ENCODE results near the gene TPRX1.

The TPRX1 gene

DNA sequence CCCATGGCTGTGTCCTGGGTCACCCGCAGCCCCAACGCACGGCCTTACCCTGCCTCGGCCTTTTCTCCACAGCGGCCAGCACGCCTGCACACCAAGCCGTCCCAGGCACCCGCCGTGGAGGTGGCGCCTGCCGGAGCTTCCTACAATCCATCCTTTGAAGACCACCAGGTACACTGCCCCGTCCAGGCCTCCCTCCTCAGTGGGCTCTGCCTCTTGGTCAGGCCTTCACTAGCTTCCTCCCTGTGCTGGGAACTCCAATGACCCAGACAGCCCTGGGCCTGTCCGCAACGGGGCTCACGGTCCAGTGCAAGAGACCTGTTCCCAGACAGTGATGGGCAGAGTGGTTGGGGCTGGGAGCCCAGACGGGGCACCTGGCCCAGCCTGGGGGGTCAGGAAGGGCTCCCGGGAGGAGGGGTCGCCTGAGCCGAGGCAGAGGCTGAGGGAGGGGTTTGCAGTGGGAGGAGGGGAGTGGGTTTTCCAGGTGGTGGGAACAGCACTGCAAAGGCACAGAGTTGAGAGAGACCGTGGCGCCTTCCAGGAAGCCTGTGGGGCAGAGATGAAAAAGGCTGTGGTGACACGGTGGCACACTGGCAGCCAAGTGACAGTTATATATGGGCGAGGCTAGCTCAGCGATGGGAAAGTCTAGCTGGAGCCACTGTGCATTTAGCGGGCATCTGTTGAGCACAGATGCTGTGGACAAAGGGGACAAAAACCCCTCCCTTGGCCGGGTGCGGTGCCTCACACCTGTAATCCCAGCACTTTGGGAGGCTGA lies 51.7 kb downstream of the TPRX1 start:
- CTCF ChIA-PET: interaction anchor here (1.1 to 1.6 kb wide), 5 partner anchors 13 to 45 kb away, joined by 3 to 5 read pairs (median 4); partner anchors contain the start of gene EHD2
- POLR2A ChIA-PET: interaction anchor here (0.6 to 1.1 kb wide), 2 partner anchors 12 to 25 kb away, joined by 3 to 11 read pairs; no protein-coding TSS in a partner anchor
- no peak for TF ChIP-seq ZNF311 (tag by site-specific recombination; IDR thresholded peaks at IDR 0.05; ENCODE audit: borderline replicate concordance)
- TF ChIP-seq ZNF664 (tag by site-specific recombination; IDR thresholded peaks at IDR 0.05): no peak
- no peak for TF ChIP-seq TCF7L2 (IDR thresholded peaks at IDR 0.05; ENCODE audit: borderline replicate concordance, low read depth, low read length)
- TF ChIP-seq, protein P1, sequence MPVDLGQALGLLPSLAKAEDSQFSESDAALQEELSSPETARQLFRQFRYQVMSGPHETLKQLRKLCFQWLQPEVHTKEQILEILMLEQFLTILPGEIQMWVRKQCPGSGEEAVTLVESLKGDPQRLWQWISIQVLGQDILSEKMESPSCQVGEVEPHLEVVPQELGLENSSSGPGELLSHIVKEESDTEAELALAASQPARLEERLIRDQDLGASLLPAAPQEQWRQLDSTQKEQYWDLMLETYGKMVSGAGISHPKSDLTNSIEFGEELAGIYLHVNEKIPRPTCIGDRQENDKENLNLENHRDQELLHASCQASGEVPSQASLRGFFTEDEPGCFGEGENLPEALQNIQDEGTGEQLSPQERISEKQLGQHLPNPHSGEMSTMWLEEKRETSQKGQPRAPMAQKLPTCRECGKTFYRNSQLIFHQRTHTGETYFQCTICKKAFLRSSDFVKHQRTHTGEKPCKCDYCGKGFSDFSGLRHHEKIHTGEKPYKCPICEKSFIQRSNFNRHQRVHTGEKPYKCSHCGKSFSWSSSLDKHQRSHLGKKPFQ (tag by site-specific recombination; IDR thresholded peaks at IDR 0.05): no peak
- TF ChIP-seq ZNF155 (tag by site-specific recombination; IDR thresholded peaks at IDR 0.05): no peak
- TF ChIP-seq ZNF37A (tag by site-specific recombination; IDR thresholded peaks at IDR 0.05): no peak
- TF ChIP-seq ZNF2 (tag by site-specific recombination; IDR thresholded peaks at IDR 0.05): no peak
- TF ChIP-seq ZNF146 (tag by site-specific recombination; IDR thresholded peaks at IDR 0.05): no peak
- no peak for TF ChIP-seq ZNF501 (tag by site-specific recombination; IDR thresholded peaks at IDR 0.05)
- TF ChIP-seq, protein P2, sequence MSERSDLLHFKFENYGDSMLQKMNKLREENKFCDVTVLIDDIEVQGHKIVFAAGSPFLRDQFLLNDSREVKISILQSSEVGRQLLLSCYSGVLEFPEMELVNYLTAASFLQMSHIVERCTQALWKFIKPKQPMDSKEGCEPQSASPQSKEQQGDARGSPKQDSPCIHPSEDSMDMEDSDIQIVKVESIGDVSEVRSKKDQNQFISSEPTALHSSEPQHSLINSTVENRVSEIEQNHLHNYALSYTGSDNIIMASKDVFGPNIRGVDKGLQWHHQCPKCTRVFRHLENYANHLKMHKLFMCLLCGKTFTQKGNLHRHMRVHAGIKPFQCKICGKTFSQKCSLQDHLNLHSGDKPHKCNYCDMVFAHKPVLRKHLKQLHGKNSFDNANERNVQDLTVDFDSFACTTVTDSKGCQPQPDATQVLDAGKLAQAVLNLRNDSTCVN (tag by site-specific recombination; optimal IDR thresholded peaks at IDR 0.05): no peak
- no peak for TF ChIP-seq ZNF555 (tag by site-specific recombination; conservative IDR thresholded peaks at IDR 0.05)
- TF ChIP-seq, protein P3, sequence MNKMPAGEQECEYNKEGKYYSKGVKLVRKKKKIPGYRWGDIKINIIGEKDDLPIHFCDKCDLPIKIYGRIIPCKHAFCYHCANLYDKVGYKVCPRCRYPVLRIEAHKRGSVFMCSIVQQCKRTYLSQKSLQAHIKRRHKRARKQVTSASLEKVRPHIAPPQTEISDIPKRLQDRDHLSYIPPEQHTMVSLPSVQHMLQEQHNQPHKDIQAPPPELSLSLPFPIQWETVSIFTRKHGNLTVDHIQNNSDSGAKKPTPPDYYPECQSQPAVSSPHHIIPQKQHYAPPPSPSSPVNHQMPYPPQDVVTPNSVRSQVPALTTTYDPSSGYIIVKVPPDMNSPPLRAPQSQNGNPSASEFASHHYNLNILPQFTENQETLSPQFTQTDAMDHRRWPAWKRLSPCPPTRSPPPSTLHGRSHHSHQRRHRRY (tag by site-specific recombination; IDR thresholded peaks at IDR 0.05): no peak
- TF ChIP-seq ZNF132 (tag by site-specific recombination; IDR thresholded peaks at IDR 0.05; ENCODE audit: borderline replicate concordance): no peak
- TF ChIP-seq ZNF48 (tag by site-specific recombination; IDR thresholded peaks at IDR 0.05): no peak
- TF ChIP-seq YY2 (tag by site-specific recombination; IDR thresholded peaks at IDR 0.05): no peak
- no peak for TF ChIP-seq ZBTB17 (tag by site-specific recombination; IDR thresholded peaks at IDR 0.05)
- TF ChIP-seq, protein P4, sequence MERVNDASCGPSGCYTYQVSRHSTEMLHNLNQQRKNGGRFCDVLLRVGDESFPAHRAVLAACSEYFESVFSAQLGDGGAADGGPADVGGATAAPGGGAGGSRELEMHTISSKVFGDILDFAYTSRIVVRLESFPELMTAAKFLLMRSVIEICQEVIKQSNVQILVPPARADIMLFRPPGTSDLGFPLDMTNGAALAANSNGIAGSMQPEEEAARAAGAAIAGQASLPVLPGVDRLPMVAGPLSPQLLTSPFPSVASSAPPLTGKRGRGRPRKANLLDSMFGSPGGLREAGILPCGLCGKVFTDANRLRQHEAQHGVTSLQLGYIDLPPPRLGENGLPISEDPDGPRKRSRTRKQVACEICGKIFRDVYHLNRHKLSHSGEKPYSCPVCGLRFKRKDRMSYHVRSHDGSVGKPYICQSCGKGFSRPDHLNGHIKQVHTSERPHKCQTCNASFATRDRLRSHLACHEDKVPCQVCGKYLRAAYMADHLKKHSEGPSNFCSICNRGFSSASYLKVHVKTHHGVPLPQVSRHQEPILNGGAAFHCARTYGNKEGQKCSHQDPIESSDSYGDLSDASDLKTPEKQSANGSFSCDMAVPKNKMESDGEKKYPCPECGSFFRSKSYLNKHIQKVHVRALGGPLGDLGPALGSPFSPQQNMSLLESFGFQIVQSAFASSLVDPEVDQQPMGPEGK (tag by site-specific recombination; IDR thresholded peaks at IDR 0.05): no peak
- no peak for TF ChIP-seq YY1 (tag by site-specific recombination; IDR thresholded peaks at IDR 0.05)
- TF ChIP-seq ZNF561 (tag by site-specific recombination; IDR thresholded peaks at IDR 0.05; ENCODE audit: borderline replicate concordance): no peak
- TF ChIP-seq ZBTB20 (tag by site-specific recombination; IDR thresholded peaks at IDR 0.05): no peak
- no peaks in the 10 kb centered on the region for H3K9me3 ChIP-seq (ENCODE audit: control insufficient read depth, insufficient read depth, low read depth, low read length)
- no peaks in the 10 kb centered on the region for H3K4me1 ChIP-seq (ENCODE audit: control insufficient read depth, insufficient read depth, low read length)
- H3K4me3 ChIP-seq (ENCODE audit: low read depth, low read length): no peak overlapping the region
- peaks cover 62 to 94% of the 10 kb centered on the region in 2 experiments for H3K36me3 ChIP-seq (ENCODE audit: control insufficient read depth in 2 of 2, insufficient read depth in 1 of 2, low read length in 2 of 2)
- no peak overlapping the region for H3K27ac ChIP-seq (ENCODE audit: extremely low read depth, low read depth, low read length)
